Hematopoietic multipotent progenitor cell (in vitro differentiated cells): ENCODE measurements around the gene ITSN2. TPM values are rescaled to one million over a fixed set of nuclear protein-coding genes. Genes with fewer than 3 reads are reported as not detected.
"Not testable (repeated sequence)": the region's sequence is repeated elsewhere in the genome, so short reads cannot be mapped to it uniquely, and the experiment has no call there.

ENCODE experiments used
- DNase-seq, 3 donors: peaks; one replicate each; pipeline ENCODE4 v3.0.0-alpha.2; 2011 to 2015; ENCODE audit warnings: low read depth in 2 of 3, low spot score in 2 of 3
- total RNA-seq: library from RNA; depleted of rRNA; stranded (reverse); fragments of >200 nt; gene quantifications from one replicate; pipeline ENCODE4 v1.2.3, GENCODE V29; 2012

The ITSN2 gene
- total RNA-seq, 1 donor = 63.6 TPM

DNA sequence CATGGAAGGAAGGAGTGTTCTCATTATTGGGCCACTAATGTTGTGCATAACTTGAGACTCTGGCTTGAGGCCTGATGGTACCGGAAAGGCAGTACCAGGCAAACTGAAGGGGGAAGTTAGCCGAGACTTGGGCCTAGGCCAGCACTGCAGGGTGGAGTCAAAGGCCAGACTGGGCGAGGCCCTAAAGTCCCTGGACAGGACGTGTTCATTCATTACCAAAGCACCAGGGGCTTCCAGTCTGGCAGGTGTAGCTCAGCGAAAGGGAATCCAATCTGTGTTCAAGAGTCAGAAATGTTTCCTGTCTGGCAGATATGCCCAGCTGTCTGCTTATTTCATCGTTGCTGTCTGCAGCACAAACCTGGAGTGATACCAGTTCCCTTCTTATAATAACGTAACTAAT, 4.7 kb upstream of the ITSN2 start:
- peak in 2 of 3 donors; percentile 72 to 81 for DNase-seq

DNA sequence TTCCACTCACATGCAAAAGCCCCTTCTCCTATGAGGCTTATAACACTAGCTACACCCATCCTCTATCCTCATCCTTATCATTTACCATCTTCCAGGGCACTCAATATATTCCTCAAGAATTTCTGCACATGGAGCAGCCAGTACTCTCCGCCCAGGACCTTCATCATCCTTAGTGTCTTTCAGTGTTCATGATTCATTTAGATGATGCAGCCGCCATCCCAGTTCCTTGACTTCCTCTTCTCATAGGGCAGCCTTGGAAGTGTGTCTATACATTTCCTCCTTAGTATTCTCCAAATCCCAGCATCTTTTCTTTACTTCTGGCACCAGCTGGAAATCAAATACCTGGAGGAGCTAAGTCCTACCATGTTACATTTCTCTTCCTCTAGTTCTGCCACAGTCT, 3.0 kb upstream of the ITSN2 start:
- no peak for DNase-seq

DNA sequence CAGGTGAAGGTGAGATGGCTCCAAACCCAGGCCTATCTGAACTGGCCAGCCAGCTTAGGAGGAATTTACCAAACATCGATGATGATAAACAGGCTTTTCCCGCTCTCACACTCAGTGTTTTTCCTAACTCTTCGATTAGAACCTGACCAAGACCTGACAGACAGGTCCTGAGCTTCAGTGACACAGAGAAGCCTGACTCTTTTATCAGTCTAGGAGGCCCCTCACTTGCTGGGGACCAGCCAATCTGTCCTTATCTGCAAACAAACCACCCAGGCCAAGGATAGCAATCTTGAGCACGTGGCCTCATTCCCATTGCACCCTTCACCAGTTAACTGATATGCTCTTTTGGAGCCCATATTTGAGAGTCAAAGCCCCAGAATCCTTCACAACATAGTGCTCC, 1.9 kb upstream of the ITSN2 start:
- no peak for DNase-seq

DNA sequence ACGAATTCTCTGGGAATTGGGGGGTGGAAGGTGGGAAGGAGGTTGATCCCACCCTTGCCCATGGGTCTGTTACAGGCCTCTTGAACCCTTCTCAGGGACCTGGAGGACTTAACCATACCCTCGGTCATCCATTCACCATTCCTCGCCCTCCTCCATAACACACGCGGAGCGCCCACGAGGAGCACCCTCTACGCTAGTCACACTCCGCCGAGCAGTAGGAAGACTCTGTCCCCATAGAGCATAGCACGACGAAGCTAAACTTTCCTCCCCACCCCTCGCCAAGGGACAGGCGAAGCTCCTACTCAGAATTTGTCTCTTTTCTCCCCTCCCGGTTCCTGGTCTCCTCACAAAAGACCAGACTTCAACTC, 611 bp upstream of the ITSN2 start:
- DNase-seq = no peak

- peak in 2 of 3 donors; percentile 19 to 22 for DNase-seq
Measured at GRCh38 chr2:24359129-24360049, 947 bp downstream of the ITSN2 start.

DNA sequence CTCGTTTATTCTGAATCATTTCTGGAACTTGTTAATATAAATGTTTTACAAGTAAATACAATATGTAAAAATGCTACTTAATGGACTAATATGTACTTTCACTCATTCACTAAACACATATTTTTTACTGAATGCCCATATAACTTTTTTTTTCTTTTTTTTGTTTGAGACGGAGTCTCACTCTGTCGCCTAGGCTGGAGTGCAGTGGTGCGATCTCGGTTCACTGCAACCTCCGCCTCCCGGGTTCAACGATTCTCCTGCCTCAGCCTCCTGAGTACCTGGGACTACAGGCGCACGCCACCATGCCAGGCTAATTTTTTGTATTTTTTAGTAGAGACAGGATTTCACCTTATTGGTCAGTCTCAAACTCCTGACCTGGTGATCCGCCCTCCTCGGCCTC, 2.6 kb downstream of the ITSN2 start:
- not testable (repeated sequence) for DNase-seq

DNA sequence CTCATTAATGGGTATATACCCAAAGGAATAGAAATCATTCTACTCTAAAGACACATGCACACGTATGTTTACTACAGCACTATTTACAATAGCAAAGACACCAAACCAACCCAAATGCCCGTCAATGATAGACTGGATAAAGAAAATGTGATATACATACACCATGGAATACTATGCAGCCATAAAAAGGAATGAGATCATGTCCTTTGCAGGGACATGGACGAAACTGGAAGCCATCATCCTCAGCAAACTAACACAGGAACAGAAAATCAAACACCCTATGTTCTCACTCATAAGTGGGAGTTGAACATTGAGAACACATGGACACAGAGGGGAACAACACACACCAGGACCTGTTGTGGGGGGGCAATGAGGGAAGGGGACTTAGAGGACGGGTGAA, 3.2 kb downstream of the ITSN2 start:
- DNase-seq = not testable (repeated sequence)

GRCh38 chr2:24354957-24355356, 5.4 kb downstream of the ITSN2 start:
- no peak for DNase-seq

DNA sequence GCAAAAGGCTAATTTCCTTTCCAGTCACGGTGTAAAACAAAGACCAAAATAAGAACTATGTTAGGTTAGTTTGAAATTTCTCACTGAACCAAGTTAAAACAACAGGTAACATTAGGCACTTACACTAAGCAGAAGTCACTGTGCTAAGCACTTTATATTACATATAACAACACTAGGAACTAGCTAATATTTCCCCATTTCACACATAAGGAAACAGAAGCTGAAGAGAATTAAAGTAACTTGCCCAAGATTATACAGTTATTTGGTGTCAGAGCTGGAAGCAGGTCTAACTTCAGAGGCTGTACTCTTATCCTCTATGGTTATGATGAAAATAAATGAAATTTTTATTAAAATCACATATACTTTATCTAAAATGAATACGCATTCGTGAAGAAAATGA, 5.9 kb downstream of the ITSN2 start:
- DNase-seq = no peak

DNA sequence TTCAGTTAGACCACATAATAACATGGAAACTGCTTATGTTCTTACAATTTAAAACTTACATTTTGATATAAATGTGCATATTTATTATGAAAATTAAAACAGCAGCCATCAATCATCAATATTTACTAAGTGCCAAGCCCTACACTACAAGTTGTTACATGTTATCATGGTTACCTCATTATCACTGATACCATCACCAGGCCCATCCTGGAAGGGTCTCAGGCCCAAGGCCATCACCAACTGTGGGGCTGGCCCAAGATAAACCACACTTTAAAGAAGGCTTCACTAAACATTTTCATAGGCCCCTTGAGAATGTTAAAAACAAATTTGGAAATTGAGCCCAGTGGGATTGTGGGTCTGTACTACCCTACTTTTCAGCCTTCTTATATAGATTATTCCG, 6.4 kb downstream of the ITSN2 start:
- DNase-seq = no peak

DNA sequence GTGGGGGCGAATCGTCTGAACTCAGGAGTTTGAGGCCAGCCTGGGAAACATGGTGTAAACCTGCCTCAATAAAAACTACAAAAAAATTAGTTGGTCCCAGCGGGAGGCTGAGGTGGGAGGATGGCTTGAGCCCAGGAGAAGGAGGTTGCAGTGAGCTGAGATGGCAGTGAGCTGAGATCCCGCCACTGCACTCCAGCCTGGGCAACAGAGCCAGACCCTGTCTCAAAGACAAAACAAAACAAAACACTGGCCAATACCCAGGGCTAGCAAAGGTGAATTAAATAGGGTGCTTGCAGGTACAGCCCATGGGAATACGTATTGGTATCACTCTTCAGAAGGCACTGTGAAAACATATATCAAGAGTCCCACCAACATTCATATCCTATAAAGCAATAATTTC, 7.0 kb downstream of the ITSN2 start:
- no peak for DNase-seq

DNA sequence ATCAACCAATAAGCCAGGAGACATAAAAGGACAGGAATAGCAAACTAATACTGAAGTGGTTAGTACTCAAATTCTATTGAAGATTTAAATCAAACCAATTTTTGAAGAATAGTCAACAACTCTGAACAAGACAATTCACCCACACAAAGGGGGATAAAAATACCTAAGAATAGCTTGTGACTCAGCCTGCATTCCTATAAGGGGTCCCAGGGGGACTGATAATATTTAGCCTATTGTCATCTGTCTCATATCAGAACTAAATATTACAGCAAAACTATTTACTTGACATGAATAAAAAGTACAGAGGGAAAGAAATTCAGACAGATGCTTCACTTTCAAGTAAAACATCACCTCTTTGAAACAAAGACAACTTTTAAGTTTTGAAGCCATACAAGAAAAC, 7.7 kb downstream of the ITSN2 start:
- DNase-seq = no peak

GRCh38 chr2:24351981-24352380, 8.4 kb downstream of the ITSN2 start:
- DNase-seq = no peak

DNA sequence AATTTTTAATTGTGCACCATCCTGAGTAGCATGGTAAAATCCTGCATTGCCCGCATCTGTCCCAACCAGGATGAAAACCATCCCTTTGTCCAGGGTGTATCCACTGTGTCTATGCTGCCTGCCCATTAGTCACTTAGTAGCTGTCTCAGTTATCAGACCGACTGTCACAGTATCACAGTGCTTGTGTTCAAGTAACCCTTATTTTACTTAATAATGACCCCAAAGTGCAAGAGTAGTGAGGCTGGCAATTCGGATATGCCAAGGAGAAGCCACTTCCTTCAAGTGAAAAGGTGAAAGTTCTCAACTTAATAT, 8.8 kb downstream of the ITSN2 start:
- no peak for DNase-seq

DNA sequence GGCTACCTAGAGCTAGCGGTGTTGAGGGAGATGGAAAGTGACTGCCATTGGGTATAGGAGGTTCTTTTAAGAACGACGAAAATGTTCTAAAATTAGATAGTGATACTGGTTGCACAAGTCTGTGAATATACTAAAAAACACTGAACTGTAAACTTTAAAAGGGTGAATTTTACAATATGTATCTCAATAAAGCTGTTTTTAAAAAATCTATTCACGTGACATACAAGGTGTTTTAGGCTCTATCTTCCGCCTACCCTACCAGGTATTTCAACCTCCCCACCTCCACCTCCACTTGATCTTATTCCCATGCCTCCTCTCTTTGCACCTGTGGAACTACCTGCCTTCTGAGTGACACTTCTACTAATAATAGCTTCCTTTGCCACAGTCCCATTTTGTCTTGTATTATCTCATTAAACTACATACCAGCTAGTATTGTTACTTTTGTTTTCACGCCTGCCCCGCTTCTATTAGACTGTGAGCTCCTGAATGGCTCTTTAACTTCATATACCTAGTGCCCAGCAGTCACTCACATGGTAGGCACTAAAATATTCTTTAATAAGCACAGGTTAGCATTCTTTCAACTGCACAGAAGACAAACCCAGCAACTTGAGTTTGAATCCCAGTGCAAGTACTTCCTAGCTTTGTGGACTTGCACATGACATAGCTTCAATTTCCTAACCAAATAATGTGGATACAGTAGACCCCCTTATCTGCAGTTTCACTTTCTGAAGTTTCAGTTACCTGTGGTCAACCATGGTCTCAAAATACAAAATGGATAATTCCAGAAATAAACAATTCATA, 9.3 kb downstream of the ITSN2 start:
- DNase-seq = no peak

DNA sequence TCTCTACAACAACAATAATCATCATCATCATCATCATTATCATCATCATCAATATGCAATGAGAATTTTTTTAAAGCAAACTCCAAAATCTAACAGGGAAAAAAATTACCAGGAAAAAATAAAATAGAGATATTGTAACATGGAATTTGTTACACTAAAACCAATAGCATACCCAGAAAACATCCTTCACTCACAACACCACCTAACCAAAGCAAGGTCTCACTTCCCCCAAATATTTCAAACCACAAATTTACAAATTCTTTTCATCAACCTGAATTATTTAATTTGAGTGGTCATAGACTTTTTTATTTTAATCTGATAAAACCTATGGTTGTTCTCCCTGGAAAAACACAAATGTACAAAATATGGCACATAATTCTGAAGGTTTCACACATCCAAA, 11.2 kb downstream of the ITSN2 start:
- no peak for DNase-seq

DNA sequence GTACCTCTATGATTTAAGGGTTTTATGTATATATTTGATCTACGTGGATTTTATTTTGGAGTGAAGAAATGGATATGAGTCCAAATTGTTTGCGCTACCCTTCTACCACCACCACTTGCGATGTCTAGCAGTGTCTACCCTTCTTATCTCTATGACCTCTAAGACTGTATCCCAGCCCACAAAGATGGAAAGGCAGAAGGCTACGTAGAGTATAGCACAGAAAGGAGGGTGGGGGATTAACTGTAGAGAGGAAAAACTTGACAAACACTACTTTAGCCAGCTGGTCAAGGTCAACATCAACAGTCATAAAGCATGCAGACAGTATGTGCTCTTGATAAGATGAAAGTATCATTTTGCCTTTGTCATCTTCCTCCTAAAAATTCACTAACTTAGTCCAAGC, 14.4 kb downstream of the ITSN2 start:
- DNase-seq = no peak

DNA sequence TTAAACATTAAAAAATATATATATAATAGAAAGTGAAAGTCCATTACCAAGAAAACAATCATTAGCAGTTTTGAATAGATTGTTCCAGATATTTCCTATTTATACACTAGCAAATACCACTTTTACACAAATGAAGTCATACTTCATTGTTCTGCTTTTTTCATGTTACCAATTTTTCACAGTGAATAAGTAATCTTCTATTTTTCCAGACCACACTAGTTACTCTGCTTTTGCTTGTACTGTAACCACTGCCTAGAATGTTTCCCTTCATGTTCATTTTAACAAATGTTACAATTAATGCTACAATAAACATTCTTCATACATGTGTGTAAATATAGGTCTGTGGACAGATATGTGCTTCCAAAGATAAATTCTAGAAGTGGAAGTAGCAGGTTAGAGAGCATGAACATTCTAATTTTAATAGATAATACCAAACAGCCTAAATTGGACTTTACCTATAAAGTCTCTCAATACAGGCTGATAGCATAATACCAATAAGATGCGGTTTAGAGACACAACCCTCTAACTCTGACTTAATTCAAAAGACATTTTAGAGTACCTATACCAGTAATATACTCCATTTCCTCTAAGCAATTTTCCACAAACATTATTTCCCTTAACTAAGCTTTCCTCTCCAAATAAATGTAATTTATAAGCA, 17.0 kb downstream of the ITSN2 start:
- peak in 1 of 3 donors; percentile 27 for DNase-seq

DNA sequence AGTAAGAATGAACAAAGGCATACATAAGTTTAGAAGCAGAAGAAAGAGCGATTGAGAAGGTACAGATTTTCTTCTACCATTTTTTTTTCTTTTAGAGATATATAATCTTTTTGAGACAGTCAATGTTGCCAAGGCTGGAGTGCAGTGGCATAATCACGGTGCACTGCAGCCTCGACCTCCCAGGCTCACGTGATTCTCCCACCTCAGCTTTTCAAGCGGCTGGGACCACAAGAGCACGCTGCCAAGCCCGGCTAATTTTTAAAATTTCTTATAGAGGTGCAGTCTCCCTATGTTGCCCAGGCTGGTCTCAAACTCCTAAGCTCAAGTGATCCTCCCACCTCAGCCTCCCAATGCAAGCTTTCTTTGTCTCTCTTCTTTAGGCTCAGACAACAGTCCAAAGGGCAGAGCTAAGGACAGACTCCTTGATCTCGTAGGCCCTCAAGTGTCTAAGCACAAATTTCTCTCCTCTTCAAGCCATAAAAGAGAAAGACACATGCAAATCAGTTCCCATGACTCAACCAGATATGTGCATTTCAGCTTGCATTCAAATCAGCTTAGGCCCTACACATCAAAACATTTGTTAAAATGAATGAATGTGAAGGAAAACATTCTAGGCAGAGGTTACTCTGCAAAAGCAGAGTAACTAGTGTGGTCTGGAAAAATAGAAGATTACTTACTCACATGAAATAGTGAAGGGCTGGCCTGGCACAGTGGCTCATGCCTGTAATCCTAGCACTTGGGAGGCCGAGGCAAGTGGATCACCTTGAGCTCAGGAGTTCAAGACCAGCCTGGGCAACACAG, 18.0 kb downstream of the ITSN2 start:
- no peak for DNase-seq

DNA sequence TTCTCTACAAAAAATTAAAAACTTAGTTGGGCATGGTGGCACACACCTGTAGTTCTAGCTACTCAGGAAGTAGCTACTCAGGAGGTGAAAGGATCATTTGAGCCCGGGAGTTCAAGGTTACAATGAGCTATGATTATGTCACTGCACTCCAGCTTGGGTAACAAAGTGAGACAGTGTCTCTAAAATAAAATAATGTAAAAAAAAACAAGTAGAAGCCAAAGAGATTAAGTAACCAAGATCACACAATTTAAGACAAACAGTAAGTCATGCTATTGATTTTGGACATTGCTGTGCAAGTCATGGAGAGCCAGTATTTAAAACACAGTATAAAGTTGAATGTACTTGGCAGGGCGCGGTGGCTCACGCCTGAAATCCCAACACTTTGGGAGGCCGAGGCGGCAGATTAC, 20.5 kb downstream of the ITSN2 start:
- DNase-seq = no peak

DNA sequence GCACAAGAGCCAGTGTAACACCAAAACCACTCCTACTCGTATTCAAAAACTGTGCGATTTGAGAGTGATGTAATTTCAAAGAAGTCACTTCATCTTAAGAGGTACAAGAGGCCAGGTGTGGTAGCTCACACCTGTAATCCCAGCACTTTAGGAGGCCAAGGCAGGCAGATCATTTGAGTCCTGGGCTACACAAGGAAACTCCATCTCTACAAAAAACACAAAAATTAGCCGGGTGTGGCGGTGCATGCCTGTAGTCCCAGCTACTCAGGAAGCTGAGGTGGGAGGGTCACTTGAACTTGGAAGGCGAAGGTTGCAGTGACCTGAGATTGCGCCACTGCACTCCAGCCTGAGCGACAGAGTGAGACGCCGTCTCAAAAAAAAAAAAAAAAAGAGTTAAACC, 21.2 kb downstream of the ITSN2 start:
- not testable (repeated sequence) for DNase-seq
